PC-3 (cell line): ENCODE data around the gene TRABD2B.

Experiments
- CTCF ChIP-seq: fragments of 300-600 bp; sonication (generic); conservative IDR thresholded peaks from 2 replicates; pipeline ENCODE4 v1.5.1; 2017; ENCODE audit warnings: antibody characterized with exemption, low read depth, mild to moderate bottlenecking, low read length
- EZH2 ChIP-seq: fragments of 300-600 bp; sonication (generic); IDR thresholded peaks from one replicate; pipeline ENCODE4 v1.6.1; 2017; ENCODE audit warnings: antibody characterized with exemption, mild to moderate bottlenecking, low read length; ENCODE audit not compliant: unreplicated experiment
- EZH2phosphoT487 ChIP-seq: fragments of 300-600 bp; sonication (generic); IDR thresholded peaks from 2 replicates; pipeline ENCODE4 v1.6.1; 2018; ENCODE audit warnings: mild to moderate bottlenecking, antibody characterized with exemption, low read length, borderline replicate concordance

GRCh38 chr1:47986761-47987200 is 10.4 kb downstream of the TRABD2B start:
- TF ChIP-seq CTCF = no peak
- no peak for TF ChIP-seq EZH2
- no peak for TF ChIP-seq EZH2phosphoT487
